Measurements from ENCODE around the gene SNRNP25. TPM values are rescaled to one million over a fixed set of nuclear protein-coding genes. Genes with fewer than 3 reads are reported as not detected.

Gene SNRNP25
- total and polyA plus RNA-seq, 2 of the 8 experiments (the other 6 are each of a cell fraction or from before 2014, with no cell fraction given) = 53.0 to 58.4 TPM

DNA sequence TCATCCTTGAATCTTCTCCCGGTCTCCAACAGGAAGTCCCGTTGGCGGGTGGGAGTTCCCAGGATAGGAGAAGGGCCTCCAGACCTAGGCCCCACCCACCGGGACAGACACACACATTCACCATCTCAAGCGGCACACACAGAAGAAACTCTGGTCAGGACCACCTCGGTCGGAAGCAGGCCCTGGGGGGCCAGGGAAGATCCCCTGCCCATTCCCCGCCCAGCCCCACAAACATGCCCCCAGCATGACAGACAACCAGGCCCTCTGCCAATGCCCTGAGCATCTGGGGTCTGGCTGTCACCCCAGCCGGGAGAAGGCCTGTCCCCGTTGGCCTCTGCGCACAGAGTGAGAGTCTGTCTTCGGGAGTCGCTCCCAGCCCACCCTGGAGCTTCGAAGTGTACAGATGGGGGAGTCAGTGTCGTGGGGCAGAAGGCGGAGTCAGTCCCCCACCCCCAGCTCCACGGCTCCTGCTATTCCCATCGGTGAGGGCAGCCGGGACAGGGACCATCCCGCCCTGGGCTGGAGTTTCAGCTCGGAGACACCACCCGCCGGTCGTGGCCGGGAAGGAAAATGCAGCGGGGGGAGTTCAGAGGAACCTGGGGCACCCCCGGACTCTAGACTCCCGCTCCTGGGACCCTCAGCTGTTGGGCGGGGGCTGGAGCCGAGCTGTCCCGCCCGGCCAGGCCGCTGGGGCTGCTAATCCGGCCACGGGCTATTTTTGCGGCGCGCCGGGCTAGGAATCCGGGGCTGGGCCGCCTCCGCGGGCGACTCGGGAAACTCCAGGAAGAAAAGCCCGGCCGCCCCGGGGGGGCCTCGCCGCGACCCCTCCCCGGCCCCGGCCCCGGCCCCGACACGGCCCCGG, 18.1 kb downstream of the SNRNP25 start (continued):
- TF ChIP-seq, protein P1, sequence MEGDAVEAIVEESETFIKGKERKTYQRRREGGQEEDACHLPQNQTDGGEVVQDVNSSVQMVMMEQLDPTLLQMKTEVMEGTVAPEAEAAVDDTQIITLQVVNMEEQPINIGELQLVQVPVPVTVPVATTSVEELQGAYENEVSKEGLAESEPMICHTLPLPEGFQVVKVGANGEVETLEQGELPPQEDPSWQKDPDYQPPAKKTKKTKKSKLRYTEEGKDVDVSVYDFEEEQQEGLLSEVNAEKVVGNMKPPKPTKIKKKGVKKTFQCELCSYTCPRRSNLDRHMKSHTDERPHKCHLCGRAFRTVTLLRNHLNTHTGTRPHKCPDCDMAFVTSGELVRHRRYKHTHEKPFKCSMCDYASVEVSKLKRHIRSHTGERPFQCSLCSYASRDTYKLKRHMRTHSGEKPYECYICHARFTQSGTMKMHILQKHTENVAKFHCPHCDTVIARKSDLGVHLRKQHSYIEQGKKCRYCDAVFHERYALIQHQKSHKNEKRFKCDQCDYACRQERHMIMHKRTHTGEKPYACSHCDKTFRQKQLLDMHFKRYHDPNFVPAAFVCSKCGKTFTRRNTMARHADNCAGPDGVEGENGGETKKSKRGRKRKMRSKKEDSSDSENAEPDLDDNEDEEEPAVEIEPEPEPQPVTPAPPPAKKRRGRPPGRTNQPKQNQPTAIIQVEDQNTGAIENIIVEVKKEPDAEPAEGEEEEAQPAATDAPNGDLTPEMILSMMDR (IDR thresholded peaks at IDR 0.05; ENCODE audit: control extremely low read depth in 1 of 3, insufficient read depth in 1 of 3, low read depth in 1 of 3, low read length in 3 of 3) = no peak
- TF ChIP-seq BACH1 (IDR thresholded peaks at IDR 0.05; ENCODE audit: low read length) (no peak), POLR2A (IDR thresholded peaks at IDR 0.05; ENCODE audit: control extremely low read depth in 1 of 2, low read depth in 2 of 2, low read length in 2 of 2) (peak in 1 of 2 experiments; percentile 65; a peak in 1 of 3 replicates), GABPA (IDR thresholded peaks at IDR 0.05; ENCODE audit: borderline replicate concordance, insufficient read depth, low read length) (0 out of 2 replicates have a peak, but pooled peaks have one; percentile 6), TBP (IDR thresholded peaks at IDR 0.05; ENCODE audit: low read depth, low read length) (no peak), CHD2 (IDR thresholded peaks at IDR 0.05; ENCODE audit: low read length) (0 out of 2 replicates have a peak, but pooled peaks have one; percentile 14), TAF1 (IDR thresholded peaks at IDR 0.05; ENCODE audit: low read depth, low read length) (peak; percentile 69; the same call in 1 of the 2 replicates), CEBPB (IDR thresholded peaks at IDR 0.05; ENCODE audit: low read depth, low read length) (no peak), HDAC2 (IDR thresholded peaks at IDR 0.05; ENCODE audit: borderline replicate concordance in 1 of 2, low read depth in 2 of 2, low read length in 2 of 2) (no peak), BCL11A (IDR thresholded peaks at IDR 0.05; ENCODE audit: low read depth in 2 of 2, low read length in 2 of 2) (no peak), CHD1 (IDR thresholded peaks at IDR 0.05; ENCODE audit: low read depth, low read length) (no peak), POLR2AphosphoS5 (IDR thresholded peaks at IDR 0.05; ENCODE audit: low read depth, low read length) (peak; percentile 43; the same call in 1 of the 2 replicates), SP1 (IDR thresholded peaks at IDR 0.05; ENCODE audit: low read depth, low read length) (0 out of 2 replicates have a peak, but pooled peaks have one; percentile 66), KDM4A (IDR thresholded peaks at IDR 0.05; ENCODE audit: low read depth, low read length, severe bottlenecking) (peak; percentile 19), EP300 (IDR thresholded peaks at IDR 0.05; ENCODE audit: borderline replicate concordance in 1 of 2, low read depth in 2 of 2, low read length in 2 of 2) (no peak)
